Adrenal gland (tissue), 5 donors: ENCODE data around the gene GALNT10.

Source experiments
- CTCF ChIP-seq, 6 experiments: fragments of 450-650 bp in 4 of 6; fragments of 200-600 bp in 2 of 6; sonication (generic) in 1 of 6; IDR thresholded peaks; 1 replicate in 5 of 6; 2 replicates in 1 of 6; pipeline versions ENCODE4 v1.5.1 to v1.8.0; 2016 to 2021; ENCODE audit warnings: antibody characterized with exemption in 6 of 6, mild to moderate bottlenecking in 2 of 6, moderate library complexity in 1 of 6
- POLR2A ChIP-seq, 2 donors: fragments of 450-650 bp; IDR thresholded peaks; one replicate each; pipeline ENCODE4 v1.6.1; 2017; ENCODE audit warnings: antibody characterized with exemption in 2 of 2, mild to moderate bottlenecking in 2 of 2, moderate library complexity in 1 of 2
- donor health status: DM: no; HTN: no; CAD: no.

- TF ChIP-seq CTCF (IDR thresholded peaks at IDR 0.05) = no peak
- no peak for TF ChIP-seq POLR2A (IDR thresholded peaks at IDR 0.05)
These were observed 7.4 kb downstream of the GALNT10 start for GRCh38 chr5:154197801-154198491.
